EH (cell line): ENCODE measurements around the gene CABLES2.

Source experiments
- DNase-seq: peaks from one replicate; pipeline ENCODE4 v3.0.0-alpha.2; 2015; ENCODE audit warnings: low read depth

The CABLES2 gene

GRCh38 chr20:62405108-62405980 lies 1.7 kb downstream of the CABLES2 start:
- peak; percentile 46 for DNase-seq

- DNase-seq, result no peak
These were observed 2.4 kb downstream of the CABLES2 start for GRCh38 chr20:62404761-62405107.

- DNase-seq, result no peak
These were observed 2.9 kb downstream of the CABLES2 start for GRCh38 chr20:62404112-62404665.

- DNase-seq, result no peak
These were observed 3.8 kb downstream of the CABLES2 start for GRCh38 chr20:62403331-62403730.

- no peak for DNase-seq
These were observed 4.5 kb downstream of the CABLES2 start for GRCh38 chr20:62402456-62403150.

- no peak for DNase-seq
These were observed 5.7 kb downstream of the CABLES2 start for GRCh38 chr20:62401331-62401779.

GRCh38 chr20:62400541-62400940 lies 6.5 kb downstream of the CABLES2 start:
- no peak for DNase-seq

GRCh38 chr20:62400021-62400420 lies 7.1 kb downstream of the CABLES2 start:
- no peak for DNase-seq

GRCh38 chr20:62398120-62398821 lies 8.8 kb downstream of the CABLES2 start:
- no peak for DNase-seq

- no peak for DNase-seq
These were observed 10.5 kb downstream of the CABLES2 start for GRCh38 chr20:62396367-62397239.

- DNase-seq, result peak; percentile 11
These were observed 11.5 kb downstream of the CABLES2 start for GRCh38 chr20:62395311-62396242.

- no peak for DNase-seq
These were observed 12.5 kb downstream of the CABLES2 start for GRCh38 chr20:62394248-62395245.

GRCh38 chr20:62393830-62394229 lies 13.3 kb downstream of the CABLES2 start:
- no peak for DNase-seq

- DNase-seq, result no peak
These were observed 13.8 kb downstream of the CABLES2 start for GRCh38 chr20:62393335-62393665.

GRCh38 chr20:62392621-62393334 lies 14.3 kb downstream of the CABLES2 start:
- no peak for DNase-seq

GRCh38 chr20:62392077-62392418 lies 15.0 kb downstream of the CABLES2 start:
- DNase-seq, result no peak

- no peak for DNase-seq
These were observed 15.7 kb downstream of the CABLES2 start for GRCh38 chr20:62391165-62392076.
